ENCODE measurements around the gene SLC9A7. TPM values are rescaled to one million over a fixed set of nuclear protein-coding genes. Genes with fewer than 3 reads are reported as not detected.

Gene SLC9A7
- total and polyA plus RNA-seq, 2 experiments from 2014 or later: 2.5 to 15.4 TPM

DNA sequence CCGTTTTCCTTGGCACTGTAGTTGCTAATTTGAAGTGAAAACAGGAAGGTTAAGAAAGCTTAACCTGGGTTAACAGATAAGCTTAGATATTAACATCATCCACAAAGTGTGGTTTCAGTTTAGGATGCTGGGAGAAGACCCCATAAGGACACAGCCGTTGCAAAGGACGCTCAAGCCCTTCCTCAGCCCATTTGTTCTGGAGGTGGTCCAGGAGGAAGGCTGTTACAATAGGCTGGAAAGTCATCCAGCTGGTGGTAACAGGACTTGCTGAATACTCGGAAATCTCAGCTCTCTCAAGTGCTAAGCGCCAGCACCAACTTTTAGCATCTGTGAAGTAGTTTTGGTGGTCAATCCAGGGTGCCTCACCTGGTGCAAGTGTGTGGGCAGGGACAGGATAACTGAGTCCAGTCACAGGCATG, 171.2 kb downstream of the SLC9A7 start:
- Mint-ChIP-seq H3K4me3 (peak overlapping the region; percentile 50), H3K36me3 (ENCODE audit: low read depth) (peaks cover 3% of the 10 kb centered on the region; the same call in 2 of the 3 replicates), H3K4me1 (peaks cover 46% of the 10 kb centered on the region), H3K27ac (0 out of 2 replicates have a peak overlapping the region, but pooled peaks have one; percentile 44), H3K9me3 (no peaks in the 10 kb centered on the region), H3K27me3 (ENCODE audit: insufficient read depth, low read depth, poor library complexity) (peaks cover 3% of the 10 kb centered on the region)
- Histone ChIP-seq H3F3A (replicated peaks; ENCODE audit: low read depth) (no peaks in the 10 kb centered on the region), H3K79me2 (replicated peaks; ENCODE audit: insufficient read depth) (peaks cover 58% of the 10 kb centered on the region), H3K27me3 (ENCODE audit: insufficient read depth) (no peaks in the 10 kb centered on the region), H3K4me1 (ENCODE audit: insufficient read depth) (peaks cover 36% of the 10 kb centered on the region), H4K20me1 (replicated peaks; ENCODE audit: insufficient read depth) (no peaks in the 10 kb centered on the region), H3K9me2 (ENCODE audit: insufficient read depth) (no peaks in the 10 kb centered on the region), H3K36me3 (ENCODE audit: insufficient read depth) (no peaks in the 10 kb centered on the region), H2AFZ (no peak overlapping the region), H3K4me3 (peak overlapping the region; percentile 39), H3K4me2 (peak overlapping the region; percentile 64), H3K27ac (ENCODE audit: low read depth) (peak overlapping the region; percentile 72)
- ATAC-seq: peak; percentile 38
- DNase-seq (ENCODE audit: low spot score): no peak
- TF ChIP-seq ZNF462 (CRISPR knock-in tag; IDR thresholded peaks at IDR 0.05): no peak
- no peak for TF ChIP-seq STAT1 (IDR thresholded peaks at IDR 0.05; ENCODE audit: unreplicated experiment)

- no peak overlapping the region for H3K27ac ChIP-seq (ENCODE audit: low read depth)
- no peaks in the 10 kb centered on the region for H3F3A ChIP-seq (replicated peaks; ENCODE audit: low read depth)
- Mint-ChIP-seq H3K27me3 (ENCODE audit: insufficient read depth, low read depth, poor library complexity) (peaks cover 3% of the 10 kb centered on the region), H3K4me3 (peak overlapping the region; percentile 39; the same call in 2 of the 3 replicates), H3K4me1 (peaks cover 52% of the 10 kb centered on the region), H3K27ac (no peak overlapping the region), H3K9me3 (no peaks in the 10 kb centered on the region), H3K36me3 (ENCODE audit: low read depth) (peaks cover 3% of the 10 kb centered on the region; the same call in 2 of the 3 replicates)
- ATAC-seq (peak; percentile 37), DNase-seq (ENCODE audit: low spot score) (no peak)
- H3K27me3 ChIP-seq (ENCODE audit: insufficient read depth): no peaks in the 10 kb centered on the region
- peaks cover 56% of the 10 kb centered on the region for H3K79me2 ChIP-seq (replicated peaks; ENCODE audit: insufficient read depth)
- H3K4me2 ChIP-seq: peak overlapping the region; percentile 64
- no peaks in the 10 kb centered on the region for H3K36me3 ChIP-seq (ENCODE audit: insufficient read depth)
- H3K4me1 ChIP-seq (ENCODE audit: insufficient read depth): peaks cover 41% of the 10 kb centered on the region
- no peaks in the 10 kb centered on the region for H4K20me1 ChIP-seq (replicated peaks; ENCODE audit: insufficient read depth)
- H3K9me2 ChIP-seq (ENCODE audit: insufficient read depth): no peaks in the 10 kb centered on the region
- H3K4me3 ChIP-seq: peak overlapping the region; percentile 39
- H2AFZ ChIP-seq: no peak overlapping the region
- no peak for TF ChIP-seq ZNF462 (CRISPR knock-in tag; IDR thresholded peaks at IDR 0.05)
- no peak for TF ChIP-seq CTCF (conservative IDR thresholded peaks at IDR 0.05; ENCODE audit: low read depth in 2 of 2)
Measured at GRCh38 chrX:46587158-46587557, 171.8 kb downstream of the SLC9A7 start.

Measured in GM23338 (cell line).